ENCODE measurements around the gene PPP4R3C.
"Not testable (repeated sequence)": the region's sequence is repeated elsewhere in the genome, so short reads cannot be mapped to it uniquely, and the experiment has no call there.

PPP4R3C gene

GRCh38 chrX:27463187-27463586 is at the start of gene PPP4R3C:
Gene PPP4R3C, minus strand, starts transcription at chrX:27463341. Its CDS starts 45 bp downstream, at chrX:27463296.
- no peak for DNase-seq

- DNase-seq, result no peak
Observed at GRCh38 chrX:27491397-27491796, 28.3 kb upstream of the PPP4R3C start.

GRCh38 chrX:27466051-27466450 is 2.9 kb upstream of the PPP4R3C start:
- no peak for DNase-seq

- no peak for DNase-seq
Observed at GRCh38 chrX:27465036-27465435, 1.9 kb upstream of the PPP4R3C start.

GRCh38 chrX:27459129-27459528 is 4.0 kb downstream of the PPP4R3C start:
- not testable (repeated sequence) for DNase-seq

- not testable (repeated sequence) for DNase-seq
Observed at GRCh38 chrX:27458544-27458943, 4.6 kb downstream of the PPP4R3C start.

- no peak for DNase-seq
Observed at GRCh38 chrX:27451324-27451723, 11.8 kb downstream of the PPP4R3C start.

- DNase-seq, result no peak
Observed at GRCh38 chrX:27446423-27446822, 16.7 kb downstream of the PPP4R3C start.

- no peak for DNase-seq
Observed at GRCh38 chrX:27445438-27445837, 17.7 kb downstream of the PPP4R3C start.

- no peak for DNase-seq
Observed at GRCh38 chrX:27444093-27444908, 18.8 kb downstream of the PPP4R3C start.

GRCh38 chrX:27442392-27442791 is 20.7 kb downstream of the PPP4R3C start:
- DNase-seq, result not testable (repeated sequence)

GRCh38 chrX:27439771-27440170 is 23.4 kb downstream of the PPP4R3C start:
- no peak for DNase-seq

- DNase-seq, result no peak
Observed at GRCh38 chrX:27438937-27439336, 24.2 kb downstream of the PPP4R3C start.

GRCh38 chrX:27435031-27435430 is 28.1 kb downstream of the PPP4R3C start:
- DNase-seq, result no peak

All from NCI-H1105 treated with DMSO at 0.1 percent for 48 hours (cell line).